T-helper 9 cell (primary cell): ENCODE measurements around the gene GPR137.
"Not testable (repeated sequence)": the region's sequence is repeated elsewhere in the genome, so short reads cannot be mapped to it uniquely, and the experiment has no call there.

Source experiments
- DNase-seq: peaks from one replicate; pipeline ENCODE4 v3.0.0-alpha.2; 2020

GPR137 gene

DNA sequence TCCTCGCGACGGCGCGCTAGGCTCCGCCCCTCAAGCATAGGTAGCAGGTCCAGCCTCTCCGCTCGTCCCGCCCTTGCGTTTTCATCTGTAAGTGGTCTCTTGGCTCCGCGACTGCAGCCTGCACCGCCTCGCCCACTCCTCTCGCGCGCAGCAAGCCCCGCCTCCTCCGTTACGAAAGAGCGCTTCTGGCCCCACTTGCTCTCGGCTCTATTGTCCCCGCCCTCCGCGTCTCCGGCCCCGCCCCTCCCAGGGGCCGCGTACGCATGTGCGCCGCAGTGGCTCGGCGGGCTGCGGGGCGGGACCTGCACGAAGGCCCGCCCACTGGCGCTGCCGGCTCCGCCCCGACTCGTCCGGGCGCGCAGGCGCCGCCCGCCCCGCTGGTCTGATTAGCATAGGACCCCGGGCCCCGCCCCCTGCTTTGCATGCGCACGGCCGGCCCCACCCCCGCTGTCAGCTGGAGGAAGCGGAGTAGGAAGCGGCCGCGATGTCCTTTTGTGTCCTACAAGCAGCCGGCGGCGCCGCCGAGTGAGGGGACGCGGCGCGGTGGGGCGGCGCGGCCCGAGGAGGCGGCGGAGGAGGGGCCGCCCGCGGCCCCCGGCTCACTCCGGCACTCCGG, 19.5 kb downstream of the GPR137 start, which contains the start of gene ESRRA:
Gene ESRRA, plus strand, starts transcription at position 450 of the 616 bp plus-strand sequence. CDS start 1,656 bp downstream, outside the sequence.
- DNase-seq, result peak; percentile 99

DNA sequence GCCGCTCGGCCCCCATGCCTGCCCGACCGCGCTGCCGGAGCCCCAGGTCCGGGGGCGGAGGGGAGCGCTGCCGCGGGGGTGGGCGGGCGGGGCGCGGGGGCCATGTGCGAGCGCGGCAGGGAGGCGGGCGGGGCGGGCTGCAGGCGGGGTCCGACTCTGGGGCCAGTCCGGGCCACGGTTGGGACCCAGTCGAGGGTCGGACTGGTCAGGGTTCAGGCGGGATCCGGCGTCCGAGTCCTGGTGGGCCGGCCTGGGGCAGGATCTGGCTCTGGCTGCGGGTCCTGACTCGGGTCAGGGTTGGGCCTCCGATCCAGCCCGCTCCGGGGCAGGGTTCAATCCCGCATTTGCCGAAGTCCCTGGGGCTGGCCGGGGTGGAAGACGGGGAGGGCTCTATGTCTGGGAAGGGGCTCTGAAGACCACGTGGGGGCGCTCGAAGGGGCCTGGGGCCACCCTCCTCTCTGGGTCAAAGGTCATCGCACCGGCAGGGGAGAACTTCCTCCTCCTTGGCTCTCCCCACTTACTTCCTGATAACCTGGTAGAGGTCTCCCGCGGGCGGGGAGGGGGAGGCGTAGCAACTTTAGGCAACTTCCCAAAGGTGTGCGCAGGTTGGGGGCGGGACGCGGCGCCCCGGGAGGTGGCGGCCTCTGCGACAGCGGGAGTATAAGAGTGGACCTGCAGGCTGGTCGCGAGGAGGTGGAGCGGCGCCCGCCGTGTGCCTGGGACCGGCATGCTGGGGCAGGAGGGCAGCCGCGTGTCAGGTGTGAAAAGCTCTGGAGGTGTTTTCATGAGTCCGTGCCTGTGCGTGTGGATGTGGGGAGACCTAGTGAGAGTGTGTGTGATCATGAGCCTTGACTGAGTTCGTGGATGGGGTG, 20.3 kb downstream of the GPR137 start:
- DNase-seq, result peak; percentile 50

DNA sequence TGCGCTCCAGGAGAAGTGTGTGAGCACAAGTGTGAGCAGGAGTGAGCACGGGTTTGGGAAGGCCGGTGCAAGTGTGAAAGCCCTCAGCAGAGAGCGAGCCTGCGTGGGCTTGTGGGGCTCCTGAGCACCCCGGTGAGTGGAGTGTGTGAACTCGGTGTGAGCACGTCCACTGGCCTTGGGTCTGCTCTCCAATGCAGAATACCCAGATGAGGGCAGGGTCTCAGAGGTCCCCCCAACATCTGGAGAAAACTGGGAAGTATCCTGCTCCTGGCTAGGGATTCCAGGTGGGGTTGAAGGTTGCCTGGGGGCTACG, 20.9 kb downstream of the GPR137 start:
- DNase-seq, result no peak

DNA sequence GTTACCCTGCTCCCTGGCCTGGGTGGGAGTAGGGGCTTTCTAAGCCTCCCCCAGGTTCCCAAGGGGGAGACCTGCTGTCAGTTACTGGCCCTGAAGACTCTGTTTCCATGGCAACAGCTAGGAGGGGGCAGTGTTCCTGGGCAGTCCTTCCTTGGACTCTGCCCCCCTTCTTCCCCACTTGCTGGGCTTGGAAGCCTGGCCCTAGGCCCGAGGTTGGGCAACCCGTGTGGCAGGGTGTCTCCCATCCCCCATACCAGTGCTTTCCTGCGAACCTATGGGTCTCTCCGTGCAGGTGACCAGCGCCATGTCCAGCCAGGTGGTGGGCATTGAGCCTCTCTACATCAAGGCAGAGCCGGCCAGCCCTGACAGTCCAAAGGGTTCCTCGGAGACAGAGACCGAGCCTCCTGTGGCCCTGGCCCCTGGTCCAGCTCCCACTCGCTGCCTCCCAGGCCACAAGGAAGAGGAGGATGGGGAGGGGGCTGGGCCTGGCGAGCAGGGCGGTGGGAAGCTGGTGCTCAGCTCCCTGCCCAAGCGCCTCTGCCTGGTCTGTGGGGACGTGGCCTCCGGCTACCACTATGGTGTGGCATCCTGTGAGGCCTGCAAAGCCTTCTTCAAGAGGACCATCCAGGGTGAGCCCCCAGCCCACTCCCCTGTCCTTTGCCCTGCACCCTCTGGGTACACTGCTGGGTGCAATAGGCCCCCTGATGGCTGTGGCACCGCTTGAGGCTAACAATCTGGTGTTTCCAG, 21.4 kb downstream of the GPR137 start:
- no peak for DNase-seq

DNA sequence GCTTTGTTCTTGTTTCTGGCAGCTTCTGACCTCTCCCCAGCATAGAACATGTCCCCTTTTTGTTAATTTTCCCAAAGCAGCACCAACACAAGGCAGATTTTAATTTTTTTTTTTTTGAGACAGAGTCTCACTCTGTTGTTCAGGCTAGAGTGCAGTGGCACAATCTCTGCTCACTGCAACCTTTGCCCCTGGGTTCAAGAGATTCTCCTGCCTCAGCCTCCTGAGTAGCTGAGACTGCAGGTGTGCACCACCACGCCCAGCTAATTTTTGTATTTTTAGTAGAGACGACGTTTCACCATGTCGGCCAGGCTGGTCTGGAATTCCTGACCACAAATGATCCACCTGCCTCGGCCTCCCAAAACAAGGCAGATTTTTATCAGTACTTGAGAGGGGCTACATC, 22.1 kb downstream of the GPR137 start:
- DNase-seq, result not testable (repeated sequence)

DNA sequence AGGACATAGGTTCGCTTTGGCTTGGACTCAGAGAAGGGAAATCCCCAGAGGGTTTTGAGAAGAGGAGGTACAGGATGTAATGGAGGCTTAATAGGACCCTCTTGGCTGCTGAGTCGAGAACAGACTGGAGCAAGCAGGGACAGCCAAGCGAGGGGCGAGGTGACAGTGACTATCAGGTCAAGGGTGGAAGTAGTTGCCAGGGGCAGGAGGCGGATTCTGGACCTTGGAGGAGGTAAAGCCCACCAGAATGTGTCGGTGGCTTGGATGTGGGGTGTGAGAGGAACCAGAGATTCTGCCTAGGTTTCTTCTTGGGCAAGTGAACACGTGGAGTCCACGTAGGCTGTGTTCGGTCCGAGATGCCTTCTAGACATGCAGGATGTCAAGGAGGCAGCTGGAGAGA, 27.3 kb downstream of the GPR137 start:
- DNase-seq, result no peak

DNA sequence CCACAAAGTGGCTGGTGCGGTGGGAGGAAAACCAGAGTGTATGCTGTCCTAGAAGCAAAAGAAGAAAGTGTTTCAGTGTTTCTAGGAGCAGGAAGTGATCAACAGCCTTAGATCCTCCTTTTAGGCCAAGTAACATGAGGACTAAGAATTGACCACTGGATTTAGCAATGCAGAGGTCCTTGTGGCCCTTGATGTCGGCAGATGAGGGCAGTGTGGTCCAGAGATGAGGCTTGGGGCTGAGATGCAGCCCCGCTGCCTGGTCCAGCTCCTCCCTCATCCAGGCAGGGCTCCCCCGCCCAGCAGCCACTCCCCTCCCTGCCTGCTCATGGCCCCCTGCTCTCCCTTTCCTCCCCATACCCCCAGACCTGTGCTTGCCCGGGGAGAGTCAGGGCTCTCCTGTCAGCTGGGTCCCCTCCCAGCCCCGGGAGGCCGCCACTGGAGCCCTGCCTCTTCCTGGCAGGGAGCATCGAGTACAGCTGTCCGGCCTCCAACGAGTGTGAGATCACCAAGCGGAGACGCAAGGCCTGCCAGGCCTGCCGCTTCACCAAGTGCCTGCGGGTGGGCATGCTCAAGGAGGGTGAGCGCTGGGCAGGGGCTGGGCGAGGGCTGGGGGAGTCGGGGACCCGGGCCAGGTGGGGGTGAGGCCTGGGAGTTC, 28.0 kb downstream of the GPR137 start:
- no peak for DNase-seq

DNA sequence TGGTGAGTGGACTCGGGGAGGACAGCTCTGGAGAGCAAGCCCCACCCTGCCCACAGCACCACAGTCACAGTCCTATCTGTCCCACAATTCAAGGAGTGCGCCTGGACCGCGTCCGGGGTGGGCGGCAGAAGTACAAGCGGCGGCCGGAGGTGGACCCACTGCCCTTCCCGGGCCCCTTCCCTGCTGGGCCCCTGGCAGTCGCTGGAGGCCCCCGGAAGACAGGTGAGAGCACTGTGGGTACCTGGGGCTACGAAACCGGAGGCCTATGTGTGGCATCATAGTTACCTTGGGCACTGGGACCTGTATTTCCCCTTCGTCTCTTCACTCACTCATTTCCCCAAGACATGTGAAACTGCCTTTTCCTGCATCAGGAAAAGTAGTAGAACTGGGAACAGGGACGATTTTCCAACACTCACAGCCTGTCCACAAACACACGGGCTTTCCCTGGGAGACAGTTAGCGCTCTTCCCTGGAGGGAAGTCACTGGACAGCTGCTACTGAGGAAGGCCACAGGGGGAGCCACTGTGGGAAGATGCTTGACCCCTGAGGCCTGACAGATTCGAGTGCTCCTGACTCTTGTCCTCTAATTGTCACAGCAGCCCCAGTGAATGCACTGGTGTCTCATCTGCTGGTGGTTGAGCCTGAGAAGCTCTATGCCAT, 28.6 kb downstream of the GPR137 start:
- DNase-seq, result no peak

DNA sequence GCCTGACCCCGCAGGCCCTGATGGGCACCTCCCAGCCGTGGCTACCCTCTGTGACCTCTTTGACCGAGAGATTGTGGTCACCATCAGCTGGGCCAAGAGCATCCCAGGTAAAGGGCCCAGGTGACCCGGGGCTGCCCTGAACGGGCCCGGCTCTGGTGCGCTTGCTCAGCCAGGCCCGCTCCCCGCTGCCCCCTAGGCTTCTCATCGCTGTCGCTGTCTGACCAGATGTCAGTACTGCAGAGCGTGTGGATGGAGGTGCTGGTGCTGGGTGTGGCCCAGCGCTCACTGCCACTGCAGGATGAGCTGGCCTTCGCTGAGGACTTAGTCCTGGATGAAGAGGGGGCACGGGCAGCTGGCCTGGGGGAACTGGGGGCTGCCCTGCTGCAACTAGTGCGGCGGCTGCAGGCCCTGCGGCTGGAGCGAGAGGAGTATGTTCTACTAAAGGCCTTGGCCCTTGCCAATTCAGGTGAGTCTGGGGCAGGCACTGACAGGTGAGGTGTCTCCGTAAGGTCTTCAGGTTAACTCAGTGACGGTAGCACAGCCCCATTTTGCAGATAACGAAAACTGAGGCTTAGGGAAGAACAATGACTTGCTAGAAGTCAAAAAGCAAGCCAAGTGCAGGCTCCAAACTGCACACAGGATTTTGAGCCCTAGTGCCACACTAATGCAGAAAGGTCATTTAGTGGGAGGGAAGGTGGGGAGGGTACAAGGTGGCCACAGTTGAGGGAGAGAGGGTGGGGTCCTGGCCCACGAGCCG, 29.3 kb downstream of the GPR137 start:
- no peak for DNase-seq

DNA sequence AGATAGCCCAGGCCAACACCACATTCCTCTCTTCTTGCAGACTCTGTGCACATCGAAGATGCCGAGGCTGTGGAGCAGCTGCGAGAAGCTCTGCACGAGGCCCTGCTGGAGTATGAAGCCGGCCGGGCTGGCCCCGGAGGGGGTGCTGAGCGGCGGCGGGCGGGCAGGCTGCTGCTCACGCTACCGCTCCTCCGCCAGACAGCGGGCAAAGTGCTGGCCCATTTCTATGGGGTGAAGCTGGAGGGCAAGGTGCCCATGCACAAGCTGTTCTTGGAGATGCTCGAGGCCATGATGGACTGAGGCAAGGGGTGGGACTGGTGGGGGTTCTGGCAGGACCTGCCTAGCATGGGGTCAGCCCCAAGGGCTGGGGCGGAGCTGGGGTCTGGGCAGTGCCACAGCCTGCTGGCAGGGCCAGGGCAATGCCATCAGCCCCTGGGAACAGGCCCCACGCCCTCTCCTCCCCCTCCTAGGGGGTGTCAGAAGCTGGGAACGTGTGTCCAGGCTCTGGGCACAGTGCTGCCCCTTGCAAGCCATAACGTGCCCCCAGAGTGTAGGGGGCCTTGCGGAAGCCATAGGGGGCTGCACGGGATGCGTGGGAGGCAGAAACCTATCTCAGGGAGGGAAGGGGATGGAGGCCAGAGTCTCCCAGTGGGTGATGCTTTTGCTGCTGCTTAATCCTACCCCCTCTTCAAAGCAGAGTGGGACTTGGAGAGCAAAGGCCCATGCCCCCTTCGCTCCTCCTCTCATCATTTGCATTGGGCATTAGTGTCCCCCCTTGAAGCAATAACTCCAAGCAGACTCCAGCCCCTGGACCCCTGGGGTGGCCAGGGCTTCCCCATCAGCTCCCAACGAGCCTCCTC, 30.2 kb downstream of the GPR137 start:
- DNase-seq, result not testable (repeated sequence)

DNA sequence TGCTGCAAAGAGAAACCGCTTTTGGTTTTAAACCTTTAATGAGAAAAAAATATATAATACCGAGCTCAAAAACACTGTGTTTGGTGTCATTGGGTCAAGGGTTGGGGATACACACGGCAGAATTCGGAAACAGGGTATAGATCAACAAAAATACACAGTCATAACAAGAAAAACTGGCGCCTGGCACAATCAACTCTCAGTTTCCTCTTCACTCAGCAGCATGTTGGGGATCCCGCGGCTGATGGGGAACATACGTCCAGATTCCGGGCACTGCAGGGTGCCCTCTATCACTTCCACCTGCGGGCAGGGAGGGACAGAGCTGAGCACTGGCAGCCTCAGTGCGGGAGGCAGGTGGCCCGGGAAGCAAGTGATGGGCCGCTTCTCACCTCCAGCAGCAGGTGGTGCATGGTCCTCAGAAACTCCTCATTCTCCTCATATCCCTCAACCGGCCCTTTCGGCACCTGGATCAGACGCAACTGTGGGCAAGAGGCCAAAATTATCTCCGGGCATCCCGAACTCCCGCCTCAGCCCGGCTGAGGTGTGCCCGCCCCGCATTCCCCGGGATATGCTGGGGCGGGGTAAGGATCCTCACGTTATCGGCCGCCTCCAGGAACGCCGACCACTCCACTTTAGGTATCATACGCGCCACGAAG, 31.1 kb downstream of the GPR137 start:
- DNase-seq, result peak; percentile 38

DNA sequence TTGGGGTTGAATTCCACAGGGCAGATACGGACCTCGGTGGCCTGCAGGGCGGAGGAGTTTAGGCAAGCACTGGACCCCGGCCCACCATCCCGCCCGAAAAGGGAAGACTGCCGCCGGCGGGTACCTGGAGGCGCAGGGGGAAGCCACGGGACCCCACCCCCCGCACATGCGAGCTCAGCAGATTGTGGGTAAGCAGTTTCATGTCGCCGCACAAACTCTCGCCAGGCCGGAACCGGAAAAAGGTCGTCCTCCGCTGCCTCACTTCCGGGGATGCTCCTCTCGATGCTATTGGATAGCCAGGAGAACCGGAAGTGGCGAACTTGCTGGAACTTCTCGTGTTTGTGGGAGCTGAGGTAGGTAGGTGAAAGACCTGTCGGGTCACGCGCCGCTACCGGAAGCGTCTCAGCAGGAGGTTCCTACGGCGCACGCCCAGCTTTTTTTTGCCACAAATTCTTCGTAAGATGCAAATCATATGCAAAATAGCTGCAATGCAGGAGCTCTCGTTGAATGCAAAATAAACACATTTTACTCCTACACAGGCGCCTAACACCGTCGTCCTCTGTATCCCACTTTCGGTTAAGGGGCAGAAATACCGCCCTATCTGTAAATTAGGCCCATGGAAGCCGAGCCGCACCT, 31.8 kb downstream of the GPR137 start, which contains the start of gene TRMT112:
Gene TRMT112, minus strand, starts transcription at position 235 of the 636 bp plus-strand sequence. Its CDS starts 33 bp downstream, at position 202.
- DNase-seq, result peak; percentile 93

DNA sequence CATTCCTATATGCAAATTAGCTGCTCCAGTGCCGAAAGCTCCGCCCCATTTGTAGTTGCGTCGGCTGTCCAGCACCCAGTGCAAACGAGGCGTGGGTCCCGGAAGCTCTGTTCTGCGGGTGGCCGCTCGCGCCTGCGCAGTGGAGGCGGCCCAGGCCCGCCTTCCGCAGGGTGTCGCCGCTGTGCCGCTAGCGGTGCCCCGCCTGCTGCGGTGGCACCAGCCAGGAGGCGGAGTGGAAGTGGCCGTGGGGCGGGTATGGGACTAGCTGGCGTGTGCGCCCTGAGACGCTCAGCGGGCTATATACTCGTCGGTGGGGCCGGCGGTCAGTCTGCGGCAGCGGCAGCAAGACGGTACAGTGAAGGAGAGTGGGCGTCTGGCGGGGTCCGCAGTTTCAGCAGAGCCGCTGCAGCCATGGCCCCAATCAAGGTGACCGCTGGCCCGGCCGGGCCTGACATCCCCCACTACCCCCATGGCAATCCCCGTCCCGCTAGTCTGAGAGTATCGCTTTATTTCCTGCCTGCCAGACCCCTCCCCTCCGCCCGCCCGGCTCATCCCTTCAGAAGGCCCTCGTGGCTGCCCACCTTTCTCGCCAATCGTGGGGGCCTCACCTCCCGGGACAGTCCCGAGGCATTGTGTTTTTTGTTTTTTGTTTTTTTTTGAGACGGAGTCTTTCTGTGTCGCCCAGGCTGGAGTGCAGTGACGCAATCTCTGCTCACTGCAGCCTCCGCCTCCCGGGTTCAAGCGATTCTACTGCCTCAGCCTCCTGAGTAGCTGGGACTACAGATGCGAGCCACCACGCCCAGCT, 32.5 kb downstream of the GPR137 start, which contains the start of gene PRDX5:
Gene PRDX5, plus strand, starts transcription at position 161 of the 805 bp plus-strand sequence. Its CDS starts 95 bp downstream, at position 256.
- DNase-seq, result peak; percentile 88

DNA sequence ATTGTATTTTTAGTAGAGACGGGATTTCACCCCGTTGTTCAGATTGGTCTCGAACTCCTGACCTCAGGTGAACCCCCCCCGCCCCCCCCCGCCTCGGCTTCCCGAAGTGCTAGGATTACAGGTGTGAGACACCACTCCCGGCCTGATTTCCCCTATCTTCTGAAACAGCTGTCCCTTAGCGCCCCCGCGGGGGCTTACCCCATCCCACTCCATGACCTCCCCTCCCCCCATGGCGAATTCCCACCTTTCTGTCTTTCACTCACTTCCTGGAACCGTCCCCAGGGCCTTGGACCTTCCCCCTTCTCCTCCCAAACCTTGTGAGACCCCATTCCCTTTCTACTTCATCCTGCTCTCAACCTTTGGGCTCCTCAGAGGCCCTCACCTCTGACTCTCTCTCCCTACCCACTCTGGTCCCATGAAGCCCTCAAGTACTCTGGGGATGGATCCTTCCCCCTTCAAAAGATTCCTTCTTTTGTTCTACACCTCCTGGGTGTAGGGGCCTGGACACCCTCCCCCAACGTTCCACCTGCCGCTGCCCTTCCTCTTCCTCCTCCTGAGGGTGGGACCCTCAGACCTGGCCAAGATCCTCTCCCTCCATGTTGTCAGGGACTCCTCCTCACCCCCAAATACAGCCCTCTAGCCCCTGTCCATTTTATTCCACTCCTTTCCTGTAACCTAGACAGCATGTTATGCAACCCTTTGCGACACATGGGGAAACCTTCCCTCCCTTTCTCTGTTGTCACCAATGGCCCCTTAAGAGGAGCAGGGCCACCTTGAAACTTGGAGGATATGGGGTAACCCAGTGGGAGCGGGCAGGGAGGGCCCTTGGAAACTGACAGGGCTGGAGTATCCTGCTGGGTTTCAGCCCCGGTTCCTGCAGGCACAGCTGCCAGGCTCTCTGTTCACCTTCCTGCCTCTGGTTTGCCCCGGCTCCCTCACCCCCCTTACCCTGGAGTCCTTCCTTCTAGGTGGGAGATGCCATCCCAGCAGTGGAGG, 33.4 kb downstream of the GPR137 start:
- no peak for DNase-seq

DNA sequence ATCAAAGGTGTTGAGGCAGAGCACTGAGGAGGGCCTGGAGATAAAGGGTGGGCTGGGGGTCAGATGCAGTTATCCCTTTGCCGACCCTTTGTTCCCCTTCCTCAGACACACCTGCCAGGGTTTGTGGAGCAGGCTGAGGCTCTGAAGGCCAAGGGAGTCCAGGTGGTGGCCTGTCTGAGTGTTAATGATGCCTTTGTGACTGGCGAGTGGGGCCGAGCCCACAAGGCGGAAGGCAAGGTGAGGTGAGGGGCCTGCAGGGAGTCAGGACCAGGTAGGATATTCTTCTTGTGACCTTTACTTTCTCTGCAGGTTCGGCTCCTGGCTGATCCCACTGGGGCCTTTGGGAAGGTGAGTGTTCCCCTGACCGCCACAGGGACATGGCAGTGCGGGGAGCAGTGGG, 34.9 kb downstream of the GPR137 start:
- DNase-seq, result no peak

DNA sequence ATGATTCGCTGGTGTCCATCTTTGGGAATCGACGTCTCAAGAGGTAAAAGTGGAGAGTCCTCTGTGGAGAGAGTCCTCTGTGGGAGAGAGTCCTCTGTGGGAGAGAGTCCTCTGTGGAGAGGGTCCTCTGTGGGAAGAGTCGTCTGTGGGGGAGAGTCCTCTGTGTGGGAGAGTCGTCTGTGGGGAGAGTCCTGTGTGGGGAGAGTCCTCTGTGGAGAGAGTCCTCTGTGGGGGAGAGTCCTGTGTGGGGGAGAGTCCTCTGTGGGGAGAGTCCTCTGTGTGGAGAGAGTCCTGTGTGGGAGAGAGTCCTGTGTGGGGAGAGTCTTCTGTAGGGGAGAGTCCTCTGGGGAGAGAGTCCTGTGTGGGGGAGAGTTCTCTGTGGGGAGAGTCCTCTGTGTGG, 35.4 kb downstream of the GPR137 start:
- DNase-seq, result no peak

DNA sequence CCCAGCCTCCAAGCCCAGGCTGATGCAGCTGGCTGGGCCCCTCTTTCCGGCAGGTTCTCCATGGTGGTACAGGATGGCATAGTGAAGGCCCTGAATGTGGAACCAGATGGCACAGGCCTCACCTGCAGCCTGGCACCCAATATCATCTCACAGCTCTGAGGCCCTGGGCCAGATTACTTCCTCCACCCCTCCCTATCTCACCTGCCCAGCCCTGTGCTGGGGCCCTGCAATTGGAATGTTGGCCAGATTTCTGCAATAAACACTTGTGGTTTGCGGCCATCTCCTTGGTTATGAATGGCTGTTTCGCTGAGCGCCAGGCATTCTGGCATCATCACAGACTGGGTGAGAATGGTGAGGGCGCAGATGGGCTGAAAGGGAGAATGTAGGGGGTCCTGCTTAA, 35.9 kb downstream of the GPR137 start:
- no peak for DNase-seq
